ENCODE data around the gene HPSE2. TPM values are rescaled to one million over a fixed set of nuclear protein-coding genes. Genes with fewer than 3 reads are reported as not detected.

Gene HPSE2
- total RNA-seq, 1 experiment from 2014 or later: not detected

GRCh38 chr10:98511876-98512275 is 723.8 kb downstream of the HPSE2 start:
- ChIA-PET CTCF (no interaction called here), POLR2A (interaction anchor here (0.7 kb wide), 1 partner anchor 709 kb away, joined by 4 read pairs; no protein-coding TSS in a partner anchor)
- DNase-seq (ENCODE audit: low read depth, low spot score) (no peak), ATAC-seq (no peak)
- in situ Hi-C loops (cut with HindIII; ENCODE audit: low pct_unique_long_range_greater_than_20kb, low sequenced_read_pairs) (no loop called here), intact Hi-C loops (cut with micrococcal nuclease; ENCODE audit: unreplicated experiment) (no loop called here)
- TF ChIP-seq REST (IDR thresholded peaks at IDR 0.05; ENCODE audit: insufficient read depth in 1 of 2, low read depth in 2 of 2, low read length in 1 of 2) (no peak), CTCF (IDR thresholded peaks at IDR 0.05) (no peak), TCF7L2 (IDR thresholded peaks at IDR 0.05; ENCODE audit: low read depth, low read length) (no peak), SIN3A (IDR thresholded peaks at IDR 0.05; ENCODE audit: borderline replicate concordance, insufficient read depth, low read depth, low read length) (no peak), POLR2AphosphoS5 (IDR thresholded peaks at IDR 0.05; ENCODE audit: low read depth, low read length) (no peak)
- Histone ChIP-seq H3K27ac (ENCODE audit: low read length) (no peak overlapping the region), H3K36me3 (ENCODE audit: control insufficient read depth, insufficient read depth, low read length) (no peaks in the 10 kb centered on the region), H3K9me3 (ENCODE audit: control insufficient read depth, insufficient read depth, low read depth, low read length) (no peaks in the 10 kb centered on the region), H3K27me3 (ENCODE audit: control insufficient read depth, insufficient read depth, low read length) (peaks cover 12% of the 10 kb centered on the region), H3K4me1 (ENCODE audit: control insufficient read depth, insufficient read depth, low read length) (no peaks in the 10 kb centered on the region), H3K4me3 (ENCODE audit: low read depth in 2 of 2, low read length in 2 of 2) (no peak overlapping the region)
- no TSS peak for BruUV-seq (replicated peaks)

GRCh38 chr10:98510412-98510995 is 725.1 kb downstream of the HPSE2 start:
- H3K36me3 ChIP-seq (ENCODE audit: control insufficient read depth, insufficient read depth, low read length): no peaks in the 10 kb centered on the region
- in situ Hi-C loops (cut with HindIII; ENCODE audit: low pct_unique_long_range_greater_than_20kb, low sequenced_read_pairs) (no loop called here), intact Hi-C loops (cut with micrococcal nuclease; ENCODE audit: unreplicated experiment) (no loop called here)
- DNase-seq (ENCODE audit: low read depth, low spot score): no peak
- H3K27me3 ChIP-seq (ENCODE audit: control insufficient read depth, insufficient read depth, low read length): peaks cover 20% of the 10 kb centered on the region
- H3K27ac ChIP-seq (ENCODE audit: low read length): no peak overlapping the region
- BruUV-seq (replicated peaks): no TSS peak
- CTCF ChIA-PET: no interaction called here
- no peak for ATAC-seq
- POLR2A ChIA-PET: no interaction called here
- H3K9me3 ChIP-seq (ENCODE audit: control insufficient read depth, insufficient read depth, low read depth, low read length): no peaks in the 10 kb centered on the region
- no peak overlapping the region for H3K4me3 ChIP-seq (ENCODE audit: low read depth in 2 of 2, low read length in 2 of 2)
- TF ChIP-seq POLR2AphosphoS5 (IDR thresholded peaks at IDR 0.05; ENCODE audit: low read depth, low read length) (no peak), REST (IDR thresholded peaks at IDR 0.05; ENCODE audit: insufficient read depth in 1 of 2, low read depth in 2 of 2, low read length in 1 of 2) (no peak), SIN3A (IDR thresholded peaks at IDR 0.05; ENCODE audit: borderline replicate concordance, insufficient read depth, low read depth, low read length) (no peak), TCF7L2 (IDR thresholded peaks at IDR 0.05; ENCODE audit: low read depth, low read length) (no peak), CTCF (IDR thresholded peaks at IDR 0.05) (no peak)
- H3K4me1 ChIP-seq (ENCODE audit: control insufficient read depth, insufficient read depth, low read length): no peaks in the 10 kb centered on the region
